Epithelial cell of esophagus (primary cell): ENCODE data around the gene PCDHGB6.
A peak's percentile ranks its signal among the peaks of the same experiment; 100 is the strongest.

Source experiments
- DNase-seq: peaks from one replicate; pipeline ENCODE4 v3.0.0; 2010; ENCODE audit warnings: low read depth
- H3K4me3 ChIP-seq: 2 replicates; pipeline ENCODE4 v1.5.1; 2011; ENCODE audit warnings: mild to moderate bottlenecking, low read length, control low read depth
- TF ChIP-seq, protein P1 (sequence below): IDR thresholded peaks from 2 replicates; pipeline ENCODE4 v1.5.1; 2011; ENCODE audit warnings: low read depth, mild to moderate bottlenecking, low read length, control low read depth, inconsistent platforms; ENCODE audit not compliant: insufficient read depth; ENCODE audit errors: missing control alignments

PCDHGB6 gene

DNA sequence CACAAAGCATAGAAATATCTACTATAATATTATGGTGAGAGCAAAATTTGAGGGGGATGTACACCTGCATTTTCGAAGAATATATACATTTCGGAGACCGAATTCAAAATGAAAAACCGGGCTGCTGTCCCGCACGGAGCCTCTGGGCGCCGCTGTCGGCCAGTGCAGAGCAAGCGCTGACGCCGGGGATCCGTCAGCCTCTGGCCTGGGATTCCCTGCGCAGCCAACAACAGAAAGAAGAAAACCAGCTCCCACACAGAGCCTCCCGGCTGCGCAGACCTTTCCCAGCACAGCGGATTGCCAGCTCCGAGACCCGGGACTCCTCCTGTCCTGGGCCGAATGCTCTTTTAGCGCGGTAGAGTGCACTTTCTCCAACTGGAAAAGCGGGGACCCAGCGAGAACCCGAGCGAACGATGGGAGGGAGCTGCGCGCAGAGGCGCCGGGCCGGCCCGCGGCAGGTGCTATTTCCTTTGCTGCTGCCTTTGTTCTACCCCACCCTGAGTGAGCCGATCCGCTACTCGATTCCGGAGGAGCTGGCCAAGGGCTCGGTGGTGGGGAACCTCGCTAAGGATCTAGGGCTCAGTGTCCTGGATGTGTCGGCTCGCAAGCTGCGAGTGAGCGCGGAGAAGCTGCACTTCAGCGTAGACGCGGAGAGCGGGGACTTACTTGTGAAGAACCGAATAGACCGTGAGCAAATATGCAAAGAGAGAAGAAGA lies at the start of gene PCDHGB6:
PCDHGB6 (plus strand) TSS at position 232 of the 716 bp plus-strand sequence; CDS start at position 414, 182 bp downstream.
- TF ChIP-seq, protein P1, sequence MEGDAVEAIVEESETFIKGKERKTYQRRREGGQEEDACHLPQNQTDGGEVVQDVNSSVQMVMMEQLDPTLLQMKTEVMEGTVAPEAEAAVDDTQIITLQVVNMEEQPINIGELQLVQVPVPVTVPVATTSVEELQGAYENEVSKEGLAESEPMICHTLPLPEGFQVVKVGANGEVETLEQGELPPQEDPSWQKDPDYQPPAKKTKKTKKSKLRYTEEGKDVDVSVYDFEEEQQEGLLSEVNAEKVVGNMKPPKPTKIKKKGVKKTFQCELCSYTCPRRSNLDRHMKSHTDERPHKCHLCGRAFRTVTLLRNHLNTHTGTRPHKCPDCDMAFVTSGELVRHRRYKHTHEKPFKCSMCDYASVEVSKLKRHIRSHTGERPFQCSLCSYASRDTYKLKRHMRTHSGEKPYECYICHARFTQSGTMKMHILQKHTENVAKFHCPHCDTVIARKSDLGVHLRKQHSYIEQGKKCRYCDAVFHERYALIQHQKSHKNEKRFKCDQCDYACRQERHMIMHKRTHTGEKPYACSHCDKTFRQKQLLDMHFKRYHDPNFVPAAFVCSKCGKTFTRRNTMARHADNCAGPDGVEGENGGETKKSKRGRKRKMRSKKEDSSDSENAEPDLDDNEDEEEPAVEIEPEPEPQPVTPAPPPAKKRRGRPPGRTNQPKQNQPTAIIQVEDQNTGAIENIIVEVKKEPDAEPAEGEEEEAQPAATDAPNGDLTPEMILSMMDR: peak; percentile 66
- H3K4me3 ChIP-seq: peak within 1 kb of the TSS; percentile 27
- DNase-seq: peak; percentile 50

DNA sequence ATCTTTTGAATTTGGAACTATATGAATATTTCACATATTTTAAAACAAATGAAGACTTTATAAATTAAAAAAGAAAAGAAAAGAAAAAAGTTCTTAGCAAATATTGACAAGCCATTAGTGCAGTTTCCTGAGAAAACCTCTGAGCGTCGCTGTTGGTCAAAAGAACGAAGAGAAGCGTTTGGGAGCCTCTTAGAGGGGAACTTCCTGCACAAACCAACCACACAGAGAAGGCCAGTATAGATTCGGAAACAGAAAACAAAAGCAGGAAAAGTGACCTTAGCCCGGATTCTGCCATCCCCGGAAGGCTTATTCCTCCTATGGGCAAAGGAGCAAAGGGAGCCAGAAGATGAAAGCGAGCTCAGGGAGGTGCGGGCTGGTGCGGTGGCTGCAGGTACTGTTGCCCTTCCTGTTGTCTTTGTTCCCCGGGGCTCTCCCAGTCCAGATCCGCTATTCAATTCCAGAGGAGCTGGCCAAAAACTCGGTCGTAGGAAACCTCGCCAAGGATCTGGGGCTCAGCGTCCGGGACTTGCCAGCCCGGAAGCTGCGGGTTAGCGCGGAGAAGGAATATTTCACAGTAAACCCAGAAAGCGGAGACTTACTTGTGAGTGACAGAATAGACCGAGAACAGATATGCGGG lies 47.9 kb upstream of the PCDHGB6 start, which contains the start of gene PCDHGB2:
PCDHGB2 (plus strand) TSS at position 205 of the 637 bp plus-strand sequence; CDS start at position 347, 142 bp downstream.
- H3K4me3 ChIP-seq: no peak within 1 kb of the TSS
- DNase-seq: peak; percentile 10
- TF ChIP-seq, protein P1: no peak

GRCh38 chr5:141360685-141361084 lies 47.1 kb upstream of the PCDHGB6 start:
- TF ChIP-seq, protein P1: no peak
- H3K4me3 ChIP-seq: no peak overlapping the region
- DNase-seq: no peak

DNA sequence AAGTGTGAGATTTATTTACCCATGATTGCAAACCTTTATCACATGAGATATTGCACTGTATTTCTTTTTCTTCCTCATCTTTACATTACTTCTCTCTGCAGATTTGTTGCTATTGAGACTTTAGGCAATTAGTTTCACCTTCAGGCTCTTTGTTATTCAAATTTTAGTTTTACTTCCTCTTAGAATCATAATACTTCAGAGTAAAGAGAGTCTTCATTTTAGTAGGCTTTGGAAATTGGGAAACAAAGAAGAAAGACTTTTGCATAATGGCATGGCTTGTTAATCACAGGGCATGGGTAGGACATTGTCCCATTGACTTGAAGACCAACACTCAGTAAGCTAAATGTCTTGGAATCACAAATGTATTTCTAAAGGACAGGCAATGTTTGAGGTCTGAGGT lies 45.1 kb upstream of the PCDHGB6 start:
- TF ChIP-seq, protein P1: no peak
- no peak overlapping the region for H3K4me3 ChIP-seq
- DNase-seq: no peak

- no peak within 1 kb of the TSS for H3K4me3 ChIP-seq
- TF ChIP-seq, protein P1: no peak
- no peak for DNase-seq
Observed at GRCh38 chr5:141363952-141364660, 43.7 kb upstream of the PCDHGB6 start, which contains the start of gene PCDHGA5. TSS of gene PCDHGA5 (plus strand) at chr5:141364162. CDS start at chr5:141364331, 169 bp downstream.

GRCh38 chr5:141366016-141366896 lies 41.6 kb upstream of the PCDHGB6 start:
- TF ChIP-seq, protein P1: no peak
- DNase-seq: no peak
- no peak overlapping the region for H3K4me3 ChIP-seq
